NCI-H510A treated with DMSO at 0.1 percent for 48 hours (cell line): Measurements from ENCODE around the gene PTPRCAP.
A peak's percentile ranks its signal among the peaks of the same experiment; 100 is the strongest.
"Not testable (repeated sequence)": the region's sequence is repeated elsewhere in the genome, so short reads cannot be mapped to it uniquely, and the experiment has no call there.

Experiments
- DNase-seq: peaks from one replicate; lab custom pipeline; 2025; lab: John Stamatoyannopoulos, UW

The PTPRCAP gene

GRCh38 chr11:67440229-67441097, 3.0 kb upstream of the PTPRCAP start:
- no peak for DNase-seq

GRCh38 chr11:67439321-67440228, 2.1 kb upstream of the PTPRCAP start:
- DNase-seq: no peak

- DNase-seq: no peak
Observed at GRCh38 chr11:67438158-67438902, 848 bp upstream of the PTPRCAP start.

GRCh38 chr11:67437809-67438157, 301 bp upstream of the PTPRCAP start:
- DNase-seq: no peak

- DNase-seq: no peak
Observed at GRCh38 chr11:67436459-67437081, 912 bp downstream of the PTPRCAP start.

GRCh38 chr11:67435727-67436458, 1.6 kb downstream of the PTPRCAP start:
- DNase-seq: no peak

GRCh38 chr11:67435031-67435726, 2.3 kb downstream of the PTPRCAP start:
- DNase-seq: no peak

- no peak for DNase-seq
Observed at GRCh38 chr11:67434395-67434881, 3.0 kb downstream of the PTPRCAP start.

GRCh38 chr11:67433536-67434394, 3.7 kb downstream of the PTPRCAP start:
- DNase-seq: no peak

GRCh38 chr11:67432655-67433349, 4.7 kb downstream of the PTPRCAP start:
- DNase-seq: no peak

- no peak for DNase-seq
Observed at GRCh38 chr11:67431346-67432249, 5.9 kb downstream of the PTPRCAP start.

GRCh38 chr11:67429722-67430121, 7.8 kb downstream of the PTPRCAP start:
- DNase-seq: no peak

GRCh38 chr11:67429038-67429668, 8.3 kb downstream of the PTPRCAP start:
- DNase-seq: no peak

- peak; percentile 99 for DNase-seq
Observed at GRCh38 chr11:67428052-67429001, 9.2 kb downstream of the PTPRCAP start, which contains the start of gene RPS6KB2. RPS6KB2 (plus strand) TSS chr11:67428494; CDS start chr11:67428546, 52 bp downstream.

- DNase-seq: not testable (repeated sequence)
Observed at GRCh38 chr11:67427364-67427859, 10.1 kb downstream of the PTPRCAP start.
